Stimulated activated naive CD8-positive, alpha-beta T cell treated with anti-CD3 and anti-CD28 coated beads, Interleukin-15, Interleukin-2, amounts not matched to agents 100 U/mL and 50 U/mL, for 24 hours (primary cell): ENCODE data around the gene RASGRF1.
A peak's percentile ranks its signal among the peaks of the same experiment; 100 is the strongest.
"Not testable (repeated sequence)": the region's sequence is repeated elsewhere in the genome, so short reads cannot be mapped to it uniquely, and the experiment has no call there.

Experiments
- ATAC-seq: fragments of 150-1000 bp; cut with Tn5 transposase; one replicate; pipeline ENCODE4 v1.10.0; 2021
- DNase-seq: peaks from one replicate; pipeline ENCODE4 v3.0.0; 2021

RASGRF1 gene

GRCh38 chr15:79041601-79042168, 48.9 kb downstream of the RASGRF1 start:
- no peak for DNase-seq
- ATAC-seq: no peak

- DNase-seq (no peak), ATAC-seq (no peak)
Measured at GRCh38 chr15:79037848-79038247, 52.7 kb downstream of the RASGRF1 start.

DNA sequence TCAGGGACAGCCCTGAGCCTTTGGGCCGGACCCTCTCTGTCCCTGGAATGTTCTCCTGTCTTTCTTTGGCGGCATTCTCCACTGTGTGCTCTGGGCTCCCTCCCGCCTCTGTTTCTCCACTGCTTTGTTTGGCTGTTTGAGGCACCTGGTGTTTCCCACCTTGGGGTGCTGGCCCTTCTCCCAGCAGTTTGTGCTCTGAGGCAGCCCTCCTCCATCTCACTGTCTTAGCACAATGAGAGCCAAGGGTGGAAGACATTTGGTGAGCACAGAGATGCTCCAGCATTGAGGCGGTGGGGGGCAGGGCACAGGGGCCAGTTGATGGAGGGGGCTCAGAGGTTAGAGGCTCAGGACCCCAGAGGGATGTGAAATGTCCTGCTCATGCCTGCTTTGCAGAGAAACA, 54.3 kb downstream of the RASGRF1 start:
- DNase-seq (no peak), ATAC-seq (no peak)

DNA sequence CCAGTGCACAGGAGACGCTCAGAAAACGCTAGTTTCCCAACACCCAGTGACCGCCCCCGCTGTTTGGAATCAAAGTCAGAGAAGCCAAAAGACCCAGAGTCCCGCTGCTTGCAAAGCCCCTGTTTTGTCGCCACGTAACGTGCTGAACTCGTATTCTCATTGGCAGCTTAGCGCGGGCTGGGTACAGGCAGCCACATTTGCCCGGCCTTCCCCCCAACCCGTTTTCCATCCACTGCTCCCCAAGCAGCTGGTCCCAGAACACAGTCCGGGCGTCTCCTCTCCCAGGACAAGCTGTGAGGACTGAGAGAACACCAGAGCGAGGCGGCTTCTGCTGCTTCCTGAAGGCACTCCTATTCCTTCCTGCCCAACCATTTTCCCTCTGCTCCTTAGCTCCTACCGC, 54.8 kb downstream of the RASGRF1 start:
- DNase-seq (no peak), ATAC-seq (no peak)

DNA sequence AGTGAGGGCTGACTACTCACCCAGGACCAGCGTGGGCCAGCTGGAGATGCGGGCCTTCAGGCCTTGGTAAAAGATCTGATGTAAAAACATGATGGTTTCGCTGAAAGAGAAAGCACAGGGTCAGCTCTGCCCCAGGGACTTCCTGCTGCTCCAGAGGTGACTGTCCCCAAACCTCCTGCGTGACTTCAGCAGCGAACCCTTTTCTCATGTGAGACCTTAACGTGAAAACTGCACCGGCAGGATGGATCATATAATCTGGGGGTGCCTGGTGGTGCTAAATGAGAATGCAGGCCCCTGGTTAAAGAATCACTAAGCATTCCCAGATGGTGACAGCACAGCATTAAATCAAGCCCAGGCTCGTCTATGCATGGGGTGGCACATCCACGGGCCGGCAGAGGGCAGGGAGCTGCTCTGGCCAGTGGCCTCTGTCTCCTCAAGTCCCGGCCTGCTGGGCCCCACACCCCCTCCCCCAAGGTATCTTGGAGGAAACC, 55.4 kb downstream of the RASGRF1 start:
- DNase-seq: no peak

DNA sequence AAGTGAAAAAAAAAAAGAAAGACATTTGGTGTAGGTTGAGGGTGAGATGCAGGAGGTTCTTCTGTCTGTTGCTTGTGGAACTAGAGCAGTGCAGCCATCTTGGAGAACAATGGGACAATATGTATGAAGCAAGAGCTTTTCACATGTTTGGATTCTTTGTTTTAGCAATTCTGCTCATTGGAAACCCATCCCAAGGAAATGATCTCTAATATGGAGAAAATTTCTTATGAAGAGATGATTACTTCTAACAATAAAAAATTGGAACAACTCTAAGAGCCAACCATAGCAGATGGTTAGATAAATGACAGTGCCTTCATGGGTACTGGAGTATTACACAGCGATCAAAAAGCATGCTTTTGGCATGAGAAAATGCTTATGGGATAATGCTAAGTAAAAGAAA, 56.3 kb downstream of the RASGRF1 start:
- ATAC-seq: no peak

More for the DNA sequence above, 55.4 kb downstream of the RASGRF1 start:
- no peak for ATAC-seq

DNA sequence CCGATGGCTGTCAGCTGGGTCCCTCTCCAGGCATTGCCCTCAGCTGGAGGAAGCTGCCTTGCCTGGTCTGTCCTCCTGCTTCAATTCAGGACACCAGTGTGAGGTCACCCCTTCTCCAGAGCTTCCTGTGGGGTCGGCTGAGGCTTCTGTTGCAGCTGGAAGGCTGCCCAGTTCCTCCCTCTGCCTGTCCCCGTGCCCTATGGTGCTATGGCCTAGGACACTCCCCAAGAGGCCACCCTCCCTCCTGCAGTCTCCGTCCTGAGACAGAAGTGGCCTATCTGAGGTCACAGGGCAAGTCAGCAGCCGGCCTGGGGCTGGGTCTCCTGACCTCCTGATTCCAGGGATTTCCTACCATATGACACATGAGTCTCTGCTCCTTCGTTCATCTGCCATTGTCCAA, 57.9 kb downstream of the RASGRF1 start:
- DNase-seq: no peak
- no peak for ATAC-seq

More for the DNA sequence above, 56.3 kb downstream of the RASGRF1 start:
- DNase-seq: no peak

DNA sequence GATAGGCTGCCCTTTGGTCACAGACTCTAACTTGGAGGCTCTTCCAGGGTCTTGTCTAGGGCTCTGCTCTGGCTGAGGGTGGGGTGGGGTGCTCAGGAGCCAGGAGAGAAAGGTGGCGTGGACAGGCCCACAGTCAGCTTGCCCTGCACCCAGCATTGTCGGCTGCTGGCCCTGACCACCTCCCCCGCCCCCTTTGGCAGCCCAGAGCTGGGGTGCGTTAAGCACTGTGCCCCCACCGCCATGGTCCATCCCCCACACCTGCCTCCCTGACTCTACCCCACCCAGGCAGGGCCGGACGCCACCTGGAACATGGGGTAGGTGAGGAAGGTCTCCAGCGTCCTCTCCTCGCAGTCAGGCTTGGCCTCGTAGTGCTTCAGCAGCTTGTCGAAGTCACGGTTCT, 58.8 kb downstream of the RASGRF1 start:
- ATAC-seq: no peak
- DNase-seq: no peak

GRCh38 chr15:79031201-79031600, 59.4 kb downstream of the RASGRF1 start:
- DNase-seq: no peak
- no peak for ATAC-seq

- ATAC-seq (no peak), DNase-seq (no peak)
Measured at GRCh38 chr15:79030470-79030869, 60.1 kb downstream of the RASGRF1 start.

- ATAC-seq (no peak), DNase-seq (peak; percentile 55)
Measured at GRCh38 chr15:79028411-79028964, 62.1 kb downstream of the RASGRF1 start.

DNA sequence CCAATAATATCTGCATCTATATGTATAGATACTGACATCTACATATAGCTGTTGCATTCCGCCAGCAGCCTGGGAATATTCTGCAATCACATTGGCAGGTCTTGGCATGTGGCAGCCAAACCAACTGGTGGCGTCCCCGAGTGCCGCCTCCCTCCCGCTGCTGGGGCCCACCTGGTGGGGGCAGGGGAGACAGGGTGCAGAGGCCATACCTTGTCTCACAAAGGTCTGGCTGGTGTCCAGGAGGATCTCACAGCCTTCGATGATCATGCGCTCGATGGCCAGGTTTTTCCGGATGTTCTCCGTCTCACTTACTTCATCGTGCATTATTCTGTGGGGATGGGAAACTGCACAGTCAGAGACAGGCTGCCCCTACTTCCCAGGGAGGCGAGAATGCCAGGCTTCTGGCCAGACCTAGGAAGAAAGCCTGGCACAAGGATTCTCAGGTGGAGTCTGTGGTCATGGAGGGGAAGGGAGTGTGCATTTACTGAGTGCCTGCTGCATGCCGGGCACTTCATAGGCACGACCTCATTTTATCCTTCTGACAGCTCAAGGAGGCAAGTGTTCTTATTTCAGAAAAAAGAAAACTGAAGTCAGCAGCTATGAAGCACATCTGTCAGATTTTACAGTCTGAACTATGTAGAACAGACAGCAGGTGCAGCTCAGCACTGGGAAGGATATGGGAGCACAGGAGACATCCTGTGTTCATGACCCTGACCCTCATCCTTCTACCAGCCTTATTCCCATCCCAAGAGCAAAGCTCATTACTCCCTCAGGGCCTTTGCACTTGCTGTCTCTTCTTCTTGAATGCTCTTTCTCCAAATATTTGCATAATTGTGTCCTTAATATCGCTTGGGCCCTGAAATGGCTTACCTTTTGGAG, 62.8 kb downstream of the RASGRF1 start:
- ATAC-seq (no peak), DNase-seq (no peak)

GRCh38 chr15:79025802-79026201, 64.8 kb downstream of the RASGRF1 start:
- ATAC-seq (no peak), DNase-seq (no peak)

DNA sequence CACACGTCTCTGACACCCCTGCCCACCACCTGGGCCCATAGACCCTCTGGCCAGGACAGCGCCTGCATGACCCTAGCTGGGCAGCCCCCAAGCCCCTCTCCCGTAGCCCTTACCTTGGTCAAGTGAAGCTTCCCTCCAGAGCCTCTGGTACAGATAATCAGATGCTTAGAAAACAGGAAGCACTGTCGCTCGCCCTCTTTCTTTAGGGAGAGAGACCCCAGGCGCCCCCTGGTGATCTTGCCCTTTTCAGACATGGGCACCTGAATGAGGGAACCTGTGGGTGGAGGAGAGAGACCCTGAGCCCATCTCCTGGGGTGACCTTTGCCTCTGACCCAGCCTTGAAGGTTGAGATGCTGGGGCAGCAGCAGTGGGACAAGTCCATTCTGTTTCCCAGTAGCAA, 65.4 kb downstream of the RASGRF1 start:
- DNase-seq (peak; percentile 27), ATAC-seq (no peak)

DNA sequence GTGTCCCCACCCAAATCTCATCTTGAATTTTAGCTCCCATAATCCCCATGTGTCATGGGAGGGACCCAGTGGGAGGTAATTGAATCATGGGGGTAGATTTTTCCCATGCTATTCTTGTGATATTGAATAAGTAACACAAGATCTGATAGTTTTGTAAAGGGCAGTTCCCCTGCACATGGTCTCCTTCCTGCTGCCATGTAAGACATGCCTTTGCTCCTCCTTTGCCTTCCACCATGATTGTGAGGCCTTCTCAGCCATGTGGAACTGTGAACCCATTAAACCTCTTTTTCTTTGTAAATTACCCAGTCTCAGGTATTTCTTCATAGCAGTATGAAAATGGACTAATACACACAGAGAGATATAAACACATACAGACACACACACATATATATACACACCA, 66.1 kb downstream of the RASGRF1 start:
- DNase-seq, ATAC-seq: not testable (repeated sequence)

DNA sequence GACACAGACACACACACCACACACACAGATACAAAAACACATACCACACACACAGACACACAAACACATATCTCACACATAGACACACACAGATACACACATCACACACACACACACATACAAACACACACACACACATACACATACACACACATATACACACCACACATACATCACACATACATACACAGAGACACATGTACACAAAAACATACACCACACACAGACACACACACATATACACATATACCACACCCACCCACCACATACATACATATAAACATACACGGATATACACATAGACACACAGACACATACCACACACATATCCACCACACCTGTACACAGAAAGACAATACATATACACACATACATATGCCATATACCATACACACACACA, 66.7 kb downstream of the RASGRF1 start:
- ATAC-seq: no peak
- DNase-seq: no peak

DNA sequence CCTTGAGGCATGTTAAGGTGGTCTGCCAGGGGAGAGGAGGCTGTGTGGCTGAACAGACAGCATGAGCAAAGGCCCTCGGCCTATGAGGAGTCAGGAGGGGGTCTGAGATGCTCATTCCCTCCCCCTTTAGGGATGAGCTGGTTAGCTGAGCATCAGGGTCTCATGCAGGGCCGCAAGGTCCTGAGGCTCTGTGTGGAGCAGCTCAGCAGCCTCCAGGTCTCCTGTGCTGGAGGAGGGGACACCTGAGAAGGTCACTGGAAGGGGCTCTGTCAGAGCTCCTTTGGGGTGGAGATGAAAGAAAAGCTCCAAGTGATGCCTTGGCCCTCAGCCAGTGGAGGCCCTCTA, 67.1 kb downstream of the RASGRF1 start:
- ATAC-seq: no peak
- no peak for DNase-seq

GRCh38 chr15:79018960-79019359, 71.6 kb downstream of the RASGRF1 start:
- ATAC-seq: no peak
- no peak for DNase-seq

DNA sequence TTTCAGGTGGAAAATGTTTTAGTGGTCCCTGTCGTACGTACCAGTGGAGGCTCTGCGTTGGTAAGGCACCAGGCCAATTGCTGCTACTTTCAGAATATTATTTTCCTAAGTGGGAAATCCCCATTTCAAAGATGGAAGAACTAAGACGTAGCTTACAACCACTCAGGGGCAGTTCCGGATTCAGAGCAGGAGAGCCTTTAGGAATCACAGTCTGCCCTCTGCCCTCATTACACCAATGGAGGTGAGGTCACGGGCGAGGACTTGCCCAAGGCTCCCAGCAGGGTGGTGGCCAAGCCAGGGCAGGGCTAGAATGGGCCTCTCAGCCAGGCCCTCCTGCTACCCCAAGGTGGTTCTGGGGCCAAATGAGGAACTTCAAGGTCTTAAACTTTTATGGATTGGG, 72.6 kb downstream of the RASGRF1 start:
- no peak for ATAC-seq
- DNase-seq: no peak

GRCh38 chr15:79016527-79017170, 73.9 kb downstream of the RASGRF1 start:
- ATAC-seq: no peak

DNA sequence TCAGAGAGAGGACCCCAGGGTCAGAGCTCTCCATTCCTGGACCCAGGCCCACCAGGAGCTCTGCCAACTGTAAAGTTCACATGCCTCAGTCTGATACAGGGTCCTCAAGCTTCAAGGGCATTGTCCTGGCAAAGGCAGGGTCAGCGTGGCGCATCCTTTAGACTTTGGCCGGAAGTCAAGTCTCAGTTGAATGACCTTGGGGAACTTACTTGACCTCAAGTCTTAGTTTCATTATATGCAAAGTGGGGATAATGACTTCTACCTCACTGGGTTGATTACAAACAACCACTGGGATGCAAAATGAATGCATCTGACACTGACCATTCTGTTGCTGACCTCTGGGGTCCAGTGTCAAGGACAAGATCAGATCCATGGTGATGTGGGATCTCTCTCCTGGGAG, 75.2 kb downstream of the RASGRF1 start:
- ATAC-seq: no peak

More at GRCh38 chr15:79016527-79017170, 73.9 kb downstream of the RASGRF1 start:
- no peak for DNase-seq

DNA sequence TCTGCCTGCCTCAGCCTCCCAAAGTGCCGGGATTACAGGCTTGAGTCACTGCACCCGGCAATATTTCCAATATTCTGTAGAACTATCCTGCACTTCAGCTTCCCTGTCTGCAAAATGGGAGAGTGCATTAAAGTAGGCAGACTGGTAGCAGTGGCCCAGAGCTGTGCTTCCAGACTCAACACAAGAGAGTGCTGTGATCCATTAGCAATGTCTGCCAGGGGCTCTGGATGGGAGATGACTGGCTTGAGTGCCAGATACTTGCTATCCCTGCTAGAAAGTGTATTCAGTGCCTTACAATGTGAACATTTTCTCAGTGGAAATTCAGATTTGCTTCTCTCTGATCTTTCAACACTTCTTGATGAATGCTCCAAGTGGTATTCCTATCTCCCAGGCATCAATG, 80.3 kb downstream of the RASGRF1 start:
- no peak for ATAC-seq
- no peak for DNase-seq

More for the DNA sequence above, 75.2 kb downstream of the RASGRF1 start:
- DNase-seq: no peak

DNA sequence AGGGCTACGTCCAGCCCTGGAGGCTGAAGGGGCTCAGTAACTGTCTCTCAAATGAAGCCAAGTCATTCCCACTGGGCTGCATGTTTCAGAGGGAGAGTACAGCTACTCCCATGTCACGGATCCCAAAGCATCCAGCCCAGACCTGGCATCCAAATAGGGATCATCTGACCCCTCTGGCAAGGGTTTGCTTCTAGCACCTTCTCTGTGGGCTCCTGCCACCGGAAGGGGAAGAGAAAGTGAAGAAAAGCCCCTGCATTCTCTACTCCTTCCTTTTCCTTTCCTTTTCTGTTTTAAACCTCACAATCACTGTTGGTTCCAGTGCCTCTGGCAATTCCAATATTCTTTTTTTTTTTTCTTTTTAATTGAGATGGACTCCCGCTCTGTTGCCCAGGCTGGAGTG, 81.2 kb downstream of the RASGRF1 start:
- no peak for DNase-seq
- no peak for ATAC-seq
